Activated T-cell treated with anti-CD3 and anti-CD28 coated beads, Interleukin-2, amount 50 U/mL, for 4 hours (primary cell): ENCODE results near the gene NPPB. TPM values are rescaled to one million over a fixed set of nuclear protein-coding genes. Genes with fewer than 3 reads are reported as not detected.

Source experiments
- ATAC-seq, 2 donors: fragments of 200-7000 bp; cut with Tn5 transposase; one replicate each; pipeline ENCODE4 v1.10.0; 2021
- DNase-seq: peaks from one replicate; pipeline ENCODE4 v3.0.0-alpha.2; 2020
- H3K27me3 Mint-ChIP-seq: one replicate; pipeline ENCODE4 v1.8.0; 2021; ENCODE audit warnings: low read depth, mixed read lengths
- H3K36me3 Mint-ChIP-seq: one replicate; pipeline ENCODE4 v1.8.0; 2022; ENCODE audit warnings: mixed read lengths; ENCODE audit not compliant: insufficient read depth
- H3K4me1 Mint-ChIP-seq: one replicate; pipeline ENCODE4 v1.8.0; 2021; ENCODE audit warnings: low read depth, mixed read lengths
- H3K4me3 Mint-ChIP-seq: one replicate; pipeline ENCODE4 v1.8.0; 2021; ENCODE audit warnings: mild to moderate bottlenecking, moderate library complexity, mixed read lengths
- H3K9me3 Mint-ChIP-seq: one replicate; pipeline ENCODE4 v1.8.0; 2021; ENCODE audit warnings: mixed read lengths
- total RNA-seq, 3 donors: library from RNA; stranded (reverse); gene quantifications; one replicate each; pipeline ENCODE4 v1.2.1, GENCODE V29; 2021

Gene NPPB
- total RNA-seq, 3 donors from 2014 or later, result not detected

- H3K9me3 Mint-ChIP-seq, result no peaks in the 10 kb centered on the region
- peaks cover 28% of the 10 kb centered on the region for H3K27me3 Mint-ChIP-seq
- H3K36me3 Mint-ChIP-seq, result no peaks in the 10 kb centered on the region
- no peaks in the 10 kb centered on the region for H3K4me1 Mint-ChIP-seq
- DNase-seq, result no peak
- ATAC-seq, result no peak
- H3K4me3 Mint-ChIP-seq, result no peak overlapping the region
Measured at GRCh38 chr1:11874624-11875023, 15.9 kb upstream of the NPPB start.

- no peak for ATAC-seq
- Mint-ChIP-seq H3K27me3 (peaks cover 28% of the 10 kb centered on the region), H3K9me3 (no peaks in the 10 kb centered on the region)
Measured at GRCh38 chr1:11874258-11874562, 15.5 kb upstream of the NPPB start.

GRCh38 chr1:11873395-11874257 is 14.9 kb upstream of the NPPB start:
- H3K36me3 Mint-ChIP-seq, result no peaks in the 10 kb centered on the region
- no peaks in the 10 kb centered on the region for H3K9me3 Mint-ChIP-seq
- peaks cover 28% of the 10 kb centered on the region for H3K27me3 Mint-ChIP-seq
- ATAC-seq, result no peak
- H3K4me3 Mint-ChIP-seq, result no peak overlapping the region
- DNase-seq, result no peak
- no peaks in the 10 kb centered on the region for H3K4me1 Mint-ChIP-seq

More at GRCh38 chr1:11874258-11874562, 15.5 kb upstream of the NPPB start:
- no peak for DNase-seq
- Mint-ChIP-seq H3K4me1 (no peaks in the 10 kb centered on the region), H3K4me3 (no peak overlapping the region), H3K36me3 (no peaks in the 10 kb centered on the region)

GRCh38 chr1:11872545-11872944 is 13.8 kb upstream of the NPPB start:
- Mint-ChIP-seq H3K27me3 (peaks cover 27% of the 10 kb centered on the region), H3K4me1 (no peaks in the 10 kb centered on the region), H3K9me3 (no peaks in the 10 kb centered on the region), H3K36me3 (no peaks in the 10 kb centered on the region), H3K4me3 (no peak overlapping the region)
- DNase-seq, result no peak
- ATAC-seq, result no peak

- no peak for ATAC-seq
- H3K27me3 Mint-ChIP-seq, result peaks cover 19% of the 10 kb centered on the region
- H3K36me3 Mint-ChIP-seq, result no peaks in the 10 kb centered on the region
Measured at GRCh38 chr1:11869650-11870207, 11.0 kb upstream of the NPPB start.

GRCh38 chr1:11869104-11869503 is 10.4 kb upstream of the NPPB start:
- H3K36me3 Mint-ChIP-seq, result no peaks in the 10 kb centered on the region
- no peaks in the 10 kb centered on the region for H3K4me1 Mint-ChIP-seq
- peaks cover 21% of the 10 kb centered on the region for H3K27me3 Mint-ChIP-seq
- ATAC-seq (no peak), DNase-seq (no peak)
- no peaks in the 10 kb centered on the region for H3K9me3 Mint-ChIP-seq
- H3K4me3 Mint-ChIP-seq, result no peak overlapping the region

More at GRCh38 chr1:11869650-11870207, 11.0 kb upstream of the NPPB start:
- Mint-ChIP-seq H3K4me3 (no peak overlapping the region), H3K4me1 (no peaks in the 10 kb centered on the region), H3K9me3 (no peaks in the 10 kb centered on the region)
- DNase-seq, result no peak

- no peaks in the 10 kb centered on the region for H3K36me3 Mint-ChIP-seq
- H3K4me3 Mint-ChIP-seq, result no peak overlapping the region
- peaks cover 19% of the 10 kb centered on the region for H3K27me3 Mint-ChIP-seq
- H3K4me1 Mint-ChIP-seq, result no peaks in the 10 kb centered on the region
- no peak for ATAC-seq
- DNase-seq, result no peak
- H3K9me3 Mint-ChIP-seq, result no peaks in the 10 kb centered on the region
Measured at GRCh38 chr1:11868331-11868980, 9.7 kb upstream of the NPPB start.

- no peaks in the 10 kb centered on the region for H3K4me1 Mint-ChIP-seq
- no peak overlapping the region for H3K4me3 Mint-ChIP-seq
- no peak for ATAC-seq
- H3K27me3 Mint-ChIP-seq, result peaks cover 45% of the 10 kb centered on the region
- DNase-seq, result no peak
- no peaks in the 10 kb centered on the region for H3K36me3 Mint-ChIP-seq
- no peaks in the 10 kb centered on the region for H3K9me3 Mint-ChIP-seq
Measured at GRCh38 chr1:11862890-11863289, 4.1 kb upstream of the NPPB start.

- Mint-ChIP-seq H3K36me3 (no peaks in the 10 kb centered on the region), H3K27me3 (peaks cover 65% of the 10 kb centered on the region), H3K4me1 (peaks cover 2% of the 10 kb centered on the region), H3K9me3 (no peaks in the 10 kb centered on the region), H3K4me3 (no peak overlapping the region)
- ATAC-seq, result no peak
- no peak for DNase-seq
Measured at GRCh38 chr1:11860587-11860986, 1.8 kb upstream of the NPPB start.

GRCh38 chr1:11860083-11860482 is 1.3 kb upstream of the NPPB start:
- peaks cover 69% of the 10 kb centered on the region for H3K27me3 Mint-ChIP-seq
- no peaks in the 10 kb centered on the region for H3K36me3 Mint-ChIP-seq
- H3K4me3 Mint-ChIP-seq, result no peak overlapping the region
- DNase-seq, result no peak
- no peak for ATAC-seq
- H3K4me1 Mint-ChIP-seq, result peaks cover 2% of the 10 kb centered on the region
- H3K9me3 Mint-ChIP-seq, result no peaks in the 10 kb centered on the region

GRCh38 chr1:11858968-11859871 is 475 bp upstream of the NPPB start:
- H3K4me3 Mint-ChIP-seq, result no peak overlapping the region
- peaks cover 2% of the 10 kb centered on the region for H3K4me1 Mint-ChIP-seq
- no peaks in the 10 kb centered on the region for H3K36me3 Mint-ChIP-seq
- ATAC-seq, result peak; percentile 80 to 90
- peaks cover 71% of the 10 kb centered on the region for H3K27me3 Mint-ChIP-seq
- no peaks in the 10 kb centered on the region for H3K9me3 Mint-ChIP-seq
- DNase-seq, result peak; percentile 51

GRCh38 chr1:11858158-11858557 is 587 bp downstream of the NPPB start:
- H3K27me3 Mint-ChIP-seq, result peaks cover 78% of the 10 kb centered on the region
- no peaks in the 10 kb centered on the region for H3K9me3 Mint-ChIP-seq
- no peak overlapping the region for H3K4me3 Mint-ChIP-seq
- no peaks in the 10 kb centered on the region for H3K36me3 Mint-ChIP-seq
- no peak for DNase-seq
- ATAC-seq, result no peak
- H3K4me1 Mint-ChIP-seq, result peaks cover 2% of the 10 kb centered on the region

GRCh38 chr1:11857164-11857851 is 1.4 kb downstream of the NPPB start:
- DNase-seq (no peak), ATAC-seq (no peak)
- Mint-ChIP-seq H3K36me3 (no peaks in the 10 kb centered on the region), H3K9me3 (no peaks in the 10 kb centered on the region), H3K4me1 (peaks cover 2% of the 10 kb centered on the region), H3K4me3 (no peak overlapping the region), H3K27me3 (peaks cover 77% of the 10 kb centered on the region)

GRCh38 chr1:11856698-11857097 is 2.0 kb downstream of the NPPB start:
- H3K4me1 Mint-ChIP-seq, result peaks cover 2% of the 10 kb centered on the region

More at GRCh38 chr1:11856698-11857097, 2.0 kb downstream of the NPPB start:
- DNase-seq (no peak), ATAC-seq (no peak)
- no peaks in the 10 kb centered on the region for H3K36me3 Mint-ChIP-seq
- no peak overlapping the region for H3K4me3 Mint-ChIP-seq
- H3K27me3 Mint-ChIP-seq, result peaks cover 76% of the 10 kb centered on the region
- H3K9me3 Mint-ChIP-seq, result no peaks in the 10 kb centered on the region
